HUES6 (cell line): ENCODE measurements around the gene FAM25A.
A peak's percentile ranks its signal among the peaks of the same experiment; 100 is the strongest.
"Not testable (repeated sequence)": the region's sequence is repeated elsewhere in the genome, so short reads cannot be mapped to it uniquely, and the experiment has no call there.

Experiments used
- H3K27ac ChIP-seq: 2 replicates; pipeline ENCODE4 v1.7.0; 2013; ENCODE audit warnings: low read depth, mild to moderate bottlenecking, low read length, inconsistent platforms
- H3K27me3 ChIP-seq: 2 replicates; pipeline ENCODE4 v1.6.1; 2013; ENCODE audit warnings: low read length; ENCODE audit not compliant: control insufficient read depth, insufficient read depth
- H3K36me3 ChIP-seq: 2 replicates; pipeline ENCODE4 v1.6.1; 2013; ENCODE audit warnings: low read length; ENCODE audit not compliant: control insufficient read depth, insufficient read depth
- H3K4me1 ChIP-seq: 2 replicates; pipeline ENCODE4 v1.6.1; 2013; ENCODE audit warnings: low read length; ENCODE audit not compliant: control insufficient read depth, insufficient read depth
- H3K4me3 ChIP-seq: 2 replicates; pipeline ENCODE4 v1.5.1; 2013; ENCODE audit warnings: low read depth, low read length
- H3K9ac ChIP-seq: one replicate; pipeline ENCODE4 v1.6.1; 2013; ENCODE audit warnings: mild to moderate bottlenecking, low read length
- H3K9me3 ChIP-seq: 2 replicates; pipeline ENCODE4 v1.6.1; 2013; ENCODE audit warnings: low read depth, low read length; ENCODE audit not compliant: control insufficient read depth, insufficient read depth

The FAM25A gene

DNA sequence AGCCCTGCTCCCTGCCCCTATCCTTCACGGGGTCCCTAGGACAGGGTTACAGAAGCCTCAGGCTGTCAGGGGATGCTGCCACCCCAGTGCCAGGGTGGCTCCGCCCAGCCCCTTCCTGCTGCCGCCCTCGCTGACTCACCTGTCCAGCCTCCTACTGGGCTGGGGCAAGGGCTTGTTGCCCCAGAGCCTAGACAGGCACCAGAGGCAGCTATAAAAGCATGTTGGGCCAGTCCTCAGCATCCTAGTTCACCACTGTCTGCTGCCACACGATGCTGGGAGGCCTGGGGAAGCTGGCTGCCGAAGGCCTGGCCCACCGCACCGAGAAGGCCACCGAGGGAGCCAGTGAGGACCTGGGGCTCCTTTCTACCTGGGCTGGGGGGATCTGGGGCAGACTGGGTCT, at the start of gene FAM25A:
FAM25A (plus strand) TSS at position 239 of the 400 bp plus-strand sequence; CDS start at position 270, 31 bp downstream.
- not testable (repeated sequence) for H3K9ac ChIP-seq, H3K27ac ChIP-seq, H3K27me3 ChIP-seq, H3K4me1 ChIP-seq, H3K4me3 ChIP-seq, H3K36me3 ChIP-seq, H3K9me3 ChIP-seq

DNA sequence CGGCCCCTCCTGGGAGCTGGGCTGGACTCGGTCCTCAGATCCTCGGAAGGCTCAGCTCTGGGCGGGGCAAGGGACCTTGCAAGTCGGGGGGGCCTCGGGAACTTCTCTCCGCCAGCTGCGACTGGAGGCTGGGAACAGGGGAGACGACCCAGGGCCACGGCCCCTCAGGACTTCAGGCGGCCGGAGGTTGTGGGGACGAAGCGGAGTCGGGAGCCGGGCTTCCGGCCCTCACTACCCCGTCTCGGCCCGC, 49.2 kb upstream of the FAM25A start:
- Histone ChIP-seq H3K36me3 (no peaks in the 10 kb centered on the region), H3K27ac (peak overlapping the region; percentile 52; the same call in 1 of the 2 replicates), H3K27me3 (peaks cover 22% of the 10 kb centered on the region), H3K4me1 (peaks cover 56% of the 10 kb centered on the region), H3K9me3 (no peaks in the 10 kb centered on the region), H3K9ac (peak overlapping the region; percentile 80), H3K4me3 (peak overlapping the region; percentile 70)

DNA sequence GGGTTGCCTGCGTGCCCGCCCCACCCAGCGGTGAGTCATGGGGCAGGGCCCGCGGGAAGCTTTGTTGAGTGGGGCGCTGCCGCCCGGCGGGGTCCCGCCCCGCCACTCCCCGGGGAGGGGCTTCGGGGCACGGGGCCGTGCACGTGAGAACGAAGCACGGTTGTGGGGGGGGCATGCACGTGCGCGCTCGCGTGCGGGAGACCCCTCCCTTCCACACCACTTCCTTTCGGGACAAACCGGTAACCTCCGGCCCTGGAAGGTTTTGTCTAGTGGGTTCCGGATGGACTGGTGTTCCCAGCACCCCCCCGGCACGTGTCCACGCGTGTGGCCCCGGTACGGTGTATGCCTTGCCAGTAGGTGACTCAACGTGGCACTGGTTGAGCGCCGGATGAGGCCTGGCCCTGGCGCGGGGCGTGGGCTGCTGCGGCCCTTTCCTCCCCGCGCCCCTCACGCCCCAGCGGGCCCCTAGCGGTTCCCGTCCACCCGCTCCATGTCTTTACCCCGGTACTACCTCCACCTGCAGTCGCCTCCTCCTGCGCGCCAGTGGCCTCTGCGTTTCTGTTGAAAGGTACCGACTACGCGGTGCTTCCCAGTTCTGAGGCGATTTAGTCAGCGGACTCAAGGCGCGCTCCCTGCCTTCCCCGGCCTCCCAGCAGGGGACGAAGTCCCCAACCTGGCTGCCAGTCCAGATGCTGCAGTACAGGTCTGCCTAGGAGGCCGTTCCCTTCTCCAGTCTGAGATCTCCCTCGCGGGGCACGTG, 48.7 kb upstream of the FAM25A start:
- Histone ChIP-seq H3K36me3 (no peaks in the 10 kb centered on the region), H3K9me3 (no peaks in the 10 kb centered on the region), H3K4me1 (peaks cover 51% of the 10 kb centered on the region), H3K27ac (peak overlapping the region; percentile 52; the same call in 1 of the 2 replicates), H3K4me3 (peak overlapping the region; percentile 70), H3K27me3 (peaks cover 22% of the 10 kb centered on the region), H3K9ac (peak overlapping the region; percentile 83)

DNA sequence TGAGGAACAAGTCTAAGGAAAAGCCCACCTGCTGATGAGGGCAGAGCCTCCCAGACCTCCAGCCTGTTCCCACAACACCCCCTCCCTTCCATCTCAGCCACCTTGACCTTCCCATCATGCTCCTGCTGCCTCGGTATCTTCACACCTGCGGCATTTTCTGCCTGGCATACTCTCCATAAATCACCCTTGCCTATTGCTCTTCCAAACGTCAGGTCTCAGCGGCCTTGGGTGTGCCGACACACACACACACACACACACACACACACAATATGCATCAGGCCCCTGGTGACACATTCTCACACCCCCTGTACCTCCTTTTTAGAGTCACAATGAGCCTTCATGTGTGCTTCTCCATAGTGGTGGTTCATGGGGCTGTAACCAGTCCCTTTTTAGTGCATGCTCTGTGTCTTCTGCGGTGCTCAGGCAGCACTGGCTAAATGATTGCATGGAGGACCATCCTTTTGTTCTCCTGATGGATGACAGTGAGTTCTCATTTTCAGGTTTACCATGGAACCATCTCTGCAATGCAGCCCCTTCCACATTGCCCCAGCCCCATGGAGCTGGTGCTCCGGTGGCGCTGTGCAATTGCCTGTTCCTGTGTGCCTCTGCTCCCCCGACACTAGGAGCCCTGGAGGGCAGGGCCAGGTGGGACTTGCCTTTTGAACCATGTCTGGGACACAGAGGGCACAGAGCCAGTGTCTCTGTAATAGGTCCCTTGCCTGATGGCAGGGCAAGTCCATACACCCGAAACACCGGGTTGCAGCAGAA, 47.3 kb upstream of the FAM25A start:
- no peaks in the 10 kb centered on the region for H3K9me3 ChIP-seq
- no peak overlapping the region for H3K9ac ChIP-seq
- peaks cover 22% of the 10 kb centered on the region for H3K27me3 ChIP-seq
- H3K4me1 ChIP-seq: peaks cover 38% of the 10 kb centered on the region
- no peak overlapping the region for H3K27ac ChIP-seq
- H3K4me3 ChIP-seq: no peak overlapping the region
- no peaks in the 10 kb centered on the region for H3K36me3 ChIP-seq

DNA sequence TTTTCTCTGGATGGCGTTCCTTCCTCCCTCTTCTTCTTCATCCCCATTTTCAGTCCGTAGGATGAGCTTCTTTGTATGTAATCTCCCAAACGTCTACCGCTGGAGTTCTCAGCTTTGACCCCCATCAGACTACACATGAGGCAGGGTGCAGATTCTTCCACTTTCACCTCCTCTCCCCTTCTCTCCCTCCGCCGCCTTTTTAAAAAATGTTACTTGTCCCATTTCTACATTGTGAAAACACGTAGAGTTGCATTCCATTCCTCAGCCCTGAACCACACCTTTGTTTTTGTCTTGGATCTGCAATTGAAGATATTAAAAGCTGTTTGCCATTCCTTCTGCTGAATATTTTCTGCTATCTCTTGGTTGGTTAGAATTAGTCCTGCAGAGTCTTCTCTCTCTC, 45.6 kb upstream of the FAM25A start:
- Histone ChIP-seq H3K36me3 (no peaks in the 10 kb centered on the region), H3K4me1 (peaks cover 28% of the 10 kb centered on the region), H3K4me3 (no peak overlapping the region), H3K27ac (no peak overlapping the region), H3K9me3 (no peaks in the 10 kb centered on the region), H3K9ac (no peak overlapping the region), H3K27me3 (peaks cover 22% of the 10 kb centered on the region)

DNA sequence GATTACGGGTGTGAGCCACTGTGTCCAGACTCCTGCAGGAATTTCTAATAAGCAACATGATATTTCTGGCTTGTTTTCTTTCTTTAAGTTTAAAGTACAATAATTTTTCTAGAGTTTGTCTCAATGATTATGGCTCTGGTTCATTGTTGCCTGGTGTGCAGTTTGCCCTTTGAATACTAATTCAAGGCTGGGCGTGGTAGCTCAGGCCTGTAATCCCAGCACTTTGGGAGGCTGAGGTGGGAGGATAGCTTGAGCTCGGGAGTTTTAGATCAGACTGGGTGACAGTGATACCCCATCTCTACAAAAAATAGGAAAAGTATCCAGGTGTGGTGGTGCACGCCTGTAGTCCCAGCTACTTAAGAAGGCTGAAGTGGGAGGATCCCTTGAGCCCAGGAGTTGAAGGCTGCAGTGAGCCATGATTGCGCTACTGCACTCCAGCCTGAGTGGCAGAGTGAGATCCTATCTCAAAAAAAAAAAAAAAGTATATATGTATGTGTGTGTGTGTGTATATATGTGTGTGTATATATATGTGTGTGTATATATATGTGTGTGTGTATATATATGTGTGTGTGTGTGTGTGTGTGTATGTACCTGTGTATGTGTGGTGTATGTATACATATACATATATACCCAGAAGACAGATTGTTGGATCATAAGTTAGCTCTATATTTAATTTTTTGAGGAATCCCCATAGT, 43.6 kb upstream of the FAM25A start:
- peaks cover 20% of the 10 kb centered on the region for H3K27me3 ChIP-seq
- no peaks in the 10 kb centered on the region for H3K36me3 ChIP-seq
- no peaks in the 10 kb centered on the region for H3K9me3 ChIP-seq
- H3K27ac ChIP-seq: no peak overlapping the region
- H3K9ac ChIP-seq: no peak overlapping the region
- peaks cover 12% of the 10 kb centered on the region; the same call in 1 of the 2 replicates for H3K4me1 ChIP-seq
- no peak overlapping the region for H3K4me3 ChIP-seq

DNA sequence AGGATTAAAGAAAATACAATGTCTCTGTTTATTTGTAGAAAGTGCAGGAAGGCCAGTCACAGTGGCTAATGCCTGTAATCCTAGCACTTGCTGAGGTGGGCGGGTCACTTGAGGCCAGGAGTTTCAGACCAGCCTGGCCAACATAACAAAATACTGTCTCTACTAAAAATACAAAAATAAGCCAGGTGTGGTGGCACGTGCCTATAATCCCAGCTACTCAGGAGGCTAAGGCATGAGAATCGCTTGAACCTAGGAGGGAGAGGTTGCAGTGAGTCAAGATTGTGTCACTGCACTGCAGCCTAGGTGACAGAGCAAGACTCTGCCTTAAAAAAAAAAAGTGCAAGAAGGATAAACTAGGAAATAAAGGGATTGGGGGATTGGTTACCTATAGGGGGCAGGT, 41.6 kb upstream of the FAM25A start:
- not testable (repeated sequence) for H3K27ac ChIP-seq, H3K9me3 ChIP-seq, H3K27me3 ChIP-seq, H3K4me1 ChIP-seq, H3K36me3 ChIP-seq, H3K9ac ChIP-seq, H3K4me3 ChIP-seq

DNA sequence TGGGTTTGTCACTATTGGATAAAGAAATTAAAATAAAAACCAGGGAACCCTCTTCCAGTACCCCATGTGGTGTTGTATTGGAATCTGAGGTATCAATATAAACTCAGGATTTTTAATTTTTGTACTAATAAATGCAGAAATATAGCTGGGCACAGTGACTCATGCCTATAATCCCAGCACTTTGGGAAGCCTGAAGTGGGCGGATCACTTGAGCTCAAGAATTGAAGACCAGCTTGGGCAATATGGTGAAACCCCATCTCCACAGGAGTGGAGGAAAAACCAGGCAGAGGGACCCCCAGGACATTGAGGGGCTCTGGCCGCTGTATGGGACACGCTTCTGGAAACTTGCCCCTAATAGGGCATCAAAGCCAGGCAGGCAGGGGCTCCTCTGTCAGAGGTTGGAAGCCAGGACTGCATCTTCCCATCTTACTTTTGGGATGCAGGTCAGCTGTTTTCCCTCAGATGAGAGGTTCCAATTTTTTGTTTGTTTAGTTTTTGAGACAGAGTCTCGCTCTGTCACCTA, 40.7 kb upstream of the FAM25A start:
- Histone ChIP-seq H3K4me1 (no peaks in the 10 kb centered on the region), H3K9ac (no peak overlapping the region), H3K9me3 (no peaks in the 10 kb centered on the region), H3K4me3 (no peak overlapping the region), H3K36me3 (no peaks in the 10 kb centered on the region), H3K27ac (no peak overlapping the region), H3K27me3 (no peaks in the 10 kb centered on the region)

DNA sequence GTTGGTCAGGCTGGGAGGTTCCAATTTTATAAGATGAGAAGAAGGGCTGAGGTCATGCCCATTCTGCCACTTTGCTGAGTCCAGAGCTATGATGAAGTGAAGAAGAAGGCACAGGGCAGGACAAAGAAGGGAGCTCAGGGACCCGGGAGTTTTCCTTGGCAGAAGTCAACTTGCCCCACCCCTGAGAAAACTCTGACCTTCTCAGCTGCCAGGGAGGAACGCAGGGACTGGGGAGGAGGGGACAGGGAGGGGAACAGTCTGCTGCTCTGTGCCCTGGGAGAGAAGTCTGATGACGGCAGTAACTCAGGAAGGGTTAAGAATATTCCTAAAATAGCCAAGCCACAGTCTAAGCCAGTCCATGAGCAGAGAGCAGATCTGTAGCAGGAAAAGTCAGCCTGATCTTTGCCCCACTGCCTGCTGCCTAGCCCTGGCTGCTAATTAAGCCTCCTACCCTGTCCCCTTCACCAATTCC, 40.1 kb upstream of the FAM25A start:
- no peaks in the 10 kb centered on the region for H3K9me3 ChIP-seq
- H3K4me3 ChIP-seq: no peak overlapping the region
- no peak overlapping the region for H3K9ac ChIP-seq
- H3K36me3 ChIP-seq: no peaks in the 10 kb centered on the region
- H3K27me3 ChIP-seq: no peaks in the 10 kb centered on the region
- no peak overlapping the region for H3K27ac ChIP-seq
- no peaks in the 10 kb centered on the region for H3K4me1 ChIP-seq

DNA sequence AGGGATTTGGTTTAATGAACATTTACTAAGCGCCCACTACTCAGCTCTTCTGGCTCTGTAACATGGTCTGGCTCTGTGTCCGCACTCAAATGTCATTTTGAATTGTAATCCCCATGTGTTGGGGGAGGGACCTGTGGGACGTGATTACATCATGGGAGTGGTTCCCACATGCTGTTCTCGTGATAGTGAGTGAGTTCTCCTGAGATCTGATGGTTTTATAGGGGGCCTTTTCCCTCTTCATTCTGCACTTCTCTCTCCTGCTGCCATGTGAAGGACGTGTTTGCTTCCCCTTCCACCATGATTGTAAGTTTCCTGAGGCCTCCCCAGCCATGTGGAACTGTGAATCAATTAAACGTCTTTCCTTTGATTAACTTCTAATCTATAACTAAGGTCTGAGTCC, 39.1 kb upstream of the FAM25A start:
- H3K4me1 ChIP-seq, H3K4me3 ChIP-seq, H3K36me3 ChIP-seq, H3K9me3 ChIP-seq, H3K27me3 ChIP-seq, H3K27ac ChIP-seq, H3K9ac ChIP-seq: not testable (repeated sequence)

DNA sequence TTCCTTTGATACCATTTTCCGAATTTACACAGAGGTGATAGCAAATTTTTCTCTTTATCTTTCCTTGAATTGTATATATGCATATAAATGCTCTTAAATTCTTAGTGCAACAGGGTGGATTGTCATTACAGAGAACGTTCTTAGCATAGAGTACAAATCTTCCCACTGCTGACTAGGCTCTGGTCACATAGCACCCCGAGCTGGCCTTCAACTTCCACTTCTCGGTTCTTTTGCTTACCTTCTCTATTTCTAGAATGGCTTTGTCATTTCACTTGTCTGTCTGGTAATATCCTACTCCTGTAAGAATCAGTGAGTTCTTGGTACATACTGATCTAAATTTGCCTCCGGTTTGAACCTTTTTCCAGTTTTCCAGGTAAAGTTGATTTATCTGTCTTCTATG, 38.4 kb upstream of the FAM25A start:
- H3K36me3 ChIP-seq: no peaks in the 10 kb centered on the region
- no peak overlapping the region for H3K9ac ChIP-seq
- no peak overlapping the region for H3K27ac ChIP-seq
- H3K27me3 ChIP-seq: no peaks in the 10 kb centered on the region
- no peak overlapping the region for H3K4me3 ChIP-seq
- H3K4me1 ChIP-seq: no peaks in the 10 kb centered on the region
- no peaks in the 10 kb centered on the region for H3K9me3 ChIP-seq
